ENCODE measurements around the gene ANO5.
"Not testable (repeated sequence)": the region's sequence is repeated elsewhere in the genome, so short reads cannot be mapped to it uniquely, and the experiment has no call there.

The ANO5 gene

DNA sequence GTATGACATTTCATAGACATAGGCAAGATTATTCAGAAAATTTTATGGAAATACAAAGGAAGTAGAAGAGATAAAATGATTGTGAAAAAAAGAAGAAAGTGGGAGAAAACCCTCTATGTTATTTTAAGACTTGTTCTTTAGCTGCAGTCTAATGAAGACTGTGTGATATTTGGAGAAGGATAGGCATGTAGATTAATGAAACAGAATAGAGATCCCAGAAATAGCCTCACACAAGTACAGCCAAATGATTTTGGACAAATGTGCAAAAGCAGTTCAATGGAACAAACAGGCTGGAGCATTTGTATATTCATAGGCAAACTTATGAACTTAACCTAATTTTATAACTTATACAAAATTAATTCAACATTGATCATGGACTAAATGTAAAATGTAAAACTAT, 14.3 kb downstream of the ANO5 start:
- DNase-seq, result no peak

DNA sequence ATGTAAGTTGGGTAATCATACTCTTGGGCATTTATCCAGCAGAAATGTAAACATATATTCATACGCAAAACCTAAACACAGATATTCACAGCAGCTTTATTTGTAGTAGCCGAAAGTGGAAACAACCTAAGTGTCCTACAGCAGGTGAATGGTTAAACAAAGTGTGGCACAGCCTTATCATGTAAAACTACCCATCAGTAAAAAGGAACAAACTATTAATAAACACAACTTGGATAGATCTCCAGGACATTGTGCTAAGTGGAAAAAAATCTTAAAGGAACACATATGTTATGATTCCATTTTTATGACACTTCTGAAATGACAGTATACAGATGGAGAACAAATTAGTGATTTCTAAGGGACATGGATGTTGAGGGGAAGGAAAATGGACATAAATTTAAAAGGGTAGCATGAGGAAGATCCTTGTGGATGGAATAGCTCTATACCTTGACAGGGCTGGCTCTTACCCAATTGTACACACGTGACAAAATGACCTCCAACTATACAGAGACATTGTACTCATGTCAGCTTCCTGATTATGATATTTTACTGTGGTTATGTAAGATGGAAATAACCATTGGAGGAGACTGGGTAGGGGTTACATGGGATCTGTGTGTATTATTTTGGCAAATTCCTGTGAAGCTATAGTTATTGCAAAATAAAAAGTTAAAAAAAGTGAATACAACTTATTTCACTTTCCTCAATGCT, 15.4 kb downstream of the ANO5 start:
- DNase-seq, result no peak

DNA sequence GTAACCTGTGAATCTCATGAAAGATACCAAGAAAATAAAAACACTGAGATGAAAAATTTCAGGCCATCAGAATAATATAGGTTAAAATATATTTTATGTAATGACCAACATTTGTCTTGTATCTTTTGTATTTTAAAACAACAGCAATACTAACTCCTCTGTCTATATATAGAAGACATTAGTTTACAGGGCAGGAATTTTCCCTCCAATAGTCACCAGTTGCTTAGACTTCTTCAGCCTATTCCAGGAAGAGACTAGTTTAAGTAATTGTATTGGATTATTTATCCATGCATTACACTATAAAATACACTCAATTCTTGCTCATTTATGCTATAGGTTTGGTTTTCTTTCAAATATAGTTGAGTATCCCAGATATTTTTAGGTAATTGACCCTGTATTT, 24.1 kb downstream of the ANO5 start:
- no peak for DNase-seq

DNA sequence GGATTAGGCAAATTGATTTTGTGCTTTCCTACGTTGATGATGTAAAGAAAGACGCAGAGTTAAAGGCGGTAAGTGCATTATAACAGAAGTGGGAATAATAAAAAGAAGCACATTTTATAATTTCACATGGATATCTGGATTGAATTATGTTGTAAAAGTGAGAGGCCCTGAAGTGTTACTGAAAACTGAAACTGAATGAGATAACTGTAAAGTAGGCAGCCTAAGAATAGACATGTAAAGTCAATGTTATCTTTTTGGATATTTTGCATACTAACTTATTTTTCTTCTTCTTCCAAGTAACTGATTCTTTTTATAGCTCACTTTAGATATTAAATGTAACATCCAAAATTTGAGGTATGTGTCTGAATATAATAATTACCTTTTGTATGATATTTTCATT, 28.3 kb downstream of the ANO5 start:
- no peak for DNase-seq

DNA sequence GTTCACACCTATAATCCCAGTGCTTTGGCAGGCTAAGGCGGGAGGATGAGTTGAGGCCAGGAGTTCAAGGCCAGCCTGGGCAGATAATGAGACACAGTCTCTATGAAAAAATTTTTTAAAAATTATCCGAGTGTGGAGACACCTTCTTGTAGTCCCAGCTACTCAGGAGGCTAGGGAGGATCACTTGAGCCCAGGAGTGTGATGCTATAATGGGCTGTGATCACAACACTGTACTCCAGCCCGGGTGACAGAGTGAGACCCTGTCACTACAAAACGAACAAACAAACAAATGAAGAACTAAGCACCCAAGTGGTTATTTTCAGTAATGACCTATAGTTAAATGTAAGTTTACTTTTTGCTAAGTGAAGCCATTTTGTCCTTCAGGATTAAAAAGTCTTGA, 32.3 kb downstream of the ANO5 start:
- no peak for DNase-seq

DNA sequence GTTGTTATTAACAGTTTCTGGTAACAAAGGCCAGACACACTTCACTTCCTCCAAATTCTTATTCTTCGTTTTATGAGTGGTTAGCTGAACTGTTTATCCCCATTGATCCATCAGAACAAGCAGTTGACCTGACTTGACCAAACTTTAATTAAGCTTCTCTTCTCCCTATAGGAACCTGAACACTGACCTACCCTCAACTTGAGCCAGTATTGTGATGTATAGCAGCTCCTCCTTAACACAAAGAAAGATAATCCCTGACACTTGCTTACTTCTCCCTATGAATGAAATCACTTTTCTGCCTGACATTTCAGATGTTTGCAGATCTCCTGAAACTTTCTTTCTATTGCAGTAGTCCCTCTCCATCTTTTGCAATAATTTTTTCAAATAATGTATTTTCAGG, 41.9 kb downstream of the ANO5 start:
- DNase-seq, result no peak

DNA sequence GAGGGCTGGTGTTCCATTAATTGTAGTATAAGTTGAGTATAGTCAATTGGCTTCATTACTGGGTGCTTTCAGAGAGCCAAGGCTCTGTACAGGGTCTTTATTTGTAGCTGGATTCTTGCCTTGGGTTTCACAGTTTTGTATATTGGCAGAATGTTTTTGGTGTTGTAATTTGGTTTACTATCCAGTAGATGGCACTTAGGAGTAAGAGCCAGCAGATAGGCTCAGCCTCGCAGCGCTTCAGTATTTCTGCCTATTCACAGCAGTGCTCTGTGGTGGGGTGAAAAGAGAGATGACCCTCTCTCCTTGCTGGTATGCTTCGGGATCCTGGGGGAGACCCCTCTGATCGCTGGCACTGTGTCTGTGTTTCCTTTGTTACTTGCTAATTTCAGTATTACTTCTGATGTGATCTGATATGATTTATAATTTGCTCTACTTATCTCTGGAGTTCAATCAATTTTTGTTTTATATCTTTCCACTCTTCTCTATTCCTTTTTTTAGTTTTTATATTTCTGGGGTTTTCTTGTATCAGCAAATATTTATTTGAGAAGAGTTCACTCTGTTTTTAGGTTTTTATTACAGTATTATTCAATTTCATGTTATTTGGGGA, 52.2 kb downstream of the ANO5 start:
- DNase-seq, result peak; percentile 3

DNA sequence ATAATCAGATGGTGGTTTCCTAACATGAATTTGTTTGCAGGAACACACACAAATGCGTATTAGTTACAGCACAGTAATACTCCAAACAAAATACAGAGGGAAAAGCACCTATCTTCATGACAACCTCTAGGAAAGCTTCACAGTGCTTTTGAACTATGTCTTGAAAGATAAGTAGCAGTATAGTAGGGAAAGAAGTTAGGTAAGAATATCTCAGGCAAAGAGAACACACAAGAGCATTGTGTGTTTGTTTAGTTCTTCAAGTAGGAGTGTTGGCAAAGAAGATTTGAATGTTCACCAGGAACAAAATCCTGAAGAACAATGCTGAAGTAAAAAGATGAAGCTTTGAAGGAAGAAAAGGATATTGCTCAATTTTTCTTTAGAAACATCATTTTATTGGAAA, 54.1 kb downstream of the ANO5 start:
- DNase-seq, result no peak

DNA sequence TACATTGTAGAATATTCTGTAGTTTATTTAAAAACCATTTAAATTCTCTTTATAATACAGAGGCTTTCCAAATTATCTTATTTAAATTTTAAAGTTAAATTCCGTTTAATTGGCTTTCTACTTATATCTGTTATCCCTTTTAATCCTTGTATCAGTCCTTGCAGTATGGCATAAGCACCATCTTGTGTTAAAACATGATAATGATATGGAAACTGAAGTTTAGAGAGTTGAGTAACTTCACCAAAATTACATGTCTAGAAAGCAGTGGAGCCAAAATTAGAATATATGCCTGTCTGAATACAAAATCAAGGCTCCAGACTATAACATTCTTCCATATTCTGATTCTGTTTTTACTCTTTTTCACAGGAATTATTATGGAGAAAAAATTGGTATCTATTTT, 57.0 kb downstream of the ANO5 start:
- no peak for DNase-seq

DNA sequence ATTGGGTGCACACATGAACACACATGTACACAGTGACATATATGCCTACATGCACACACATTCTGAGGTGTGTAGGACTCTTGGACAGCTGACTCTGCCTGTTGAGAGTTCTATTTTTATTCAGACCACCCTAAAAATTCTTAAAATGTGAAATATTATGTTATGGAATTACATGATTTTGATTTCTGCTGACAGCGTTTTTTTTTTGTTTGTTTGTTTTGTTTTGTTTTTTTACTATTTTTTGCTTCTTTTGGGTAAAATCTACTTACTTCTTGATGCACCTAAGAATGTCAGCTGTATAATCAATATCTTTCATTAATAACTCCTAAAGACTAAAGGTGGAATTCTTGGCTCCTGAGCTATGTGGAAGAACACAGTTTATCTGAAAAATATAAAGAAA, 64.0 kb downstream of the ANO5 start:
- no peak for DNase-seq

DNA sequence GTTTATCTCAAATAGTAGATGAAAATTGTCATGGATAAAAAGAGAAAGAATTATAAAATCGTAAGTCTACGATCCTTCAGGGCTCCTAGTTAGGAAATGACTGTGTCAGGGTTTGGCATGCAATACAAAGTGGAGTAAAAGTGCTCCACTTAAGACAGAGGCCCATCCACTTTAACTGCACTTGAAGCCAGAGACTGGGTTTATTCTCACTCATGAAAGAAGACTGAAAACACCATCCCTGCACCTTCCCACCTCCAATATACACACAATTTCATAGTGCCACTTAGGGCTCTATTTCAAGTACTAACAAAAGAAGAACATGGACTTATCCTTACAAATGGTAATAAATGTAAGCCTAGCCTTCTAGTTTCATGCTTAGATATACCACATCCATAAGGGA, 70.7 kb downstream of the ANO5 start:
- DNase-seq, result no peak

DNA sequence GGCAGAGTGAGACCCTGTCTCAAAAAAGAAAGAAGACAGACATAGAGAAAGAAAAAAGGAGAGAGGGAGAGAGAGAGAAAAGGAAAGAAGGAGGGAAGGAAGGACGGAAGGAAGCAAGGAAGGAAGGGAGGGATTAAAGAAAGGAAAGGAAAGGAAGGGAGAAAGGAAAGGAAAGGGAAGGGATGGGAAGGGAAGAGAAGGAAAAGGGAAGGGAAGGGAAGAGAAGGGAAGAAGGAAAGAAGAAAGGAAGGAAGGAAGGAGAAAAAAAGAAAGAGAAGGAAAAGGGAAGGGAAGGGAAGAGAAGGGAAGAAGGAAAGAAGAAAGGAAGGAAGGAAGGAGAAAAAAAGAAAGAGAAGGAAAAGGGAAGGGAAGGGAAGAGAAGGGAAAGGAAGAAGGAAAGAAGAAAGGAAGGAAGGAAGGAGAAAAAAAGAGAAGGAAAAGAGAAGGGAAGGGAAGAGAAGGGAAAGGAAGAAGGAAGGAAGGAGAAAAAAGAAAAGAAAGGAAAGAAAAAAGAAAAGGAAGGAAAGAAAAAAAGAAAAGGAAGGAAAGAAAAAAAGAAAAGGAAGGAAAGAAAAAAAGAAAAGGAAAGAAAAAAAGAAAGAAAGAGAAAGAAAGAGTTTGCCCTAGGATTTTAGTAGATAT, 76.2 kb downstream of the ANO5 start:
- not testable (repeated sequence) for DNase-seq

DNA sequence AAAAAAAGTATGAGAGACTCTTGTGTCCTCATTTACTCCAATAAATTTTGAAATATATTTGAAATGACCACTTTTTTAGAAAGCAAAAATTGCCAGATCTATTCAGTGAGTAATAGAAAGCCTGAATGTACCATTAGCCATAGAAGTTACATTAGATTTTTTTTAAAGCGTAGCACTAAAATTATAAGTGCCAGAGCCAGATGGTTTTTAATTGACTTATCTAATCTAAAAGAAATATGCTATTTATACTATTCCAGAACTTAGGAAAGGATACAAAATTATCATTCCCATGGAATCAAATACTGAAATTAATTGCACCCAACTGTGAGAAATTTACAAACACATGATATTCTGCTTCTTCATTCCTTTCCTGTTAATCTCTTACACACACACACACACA, 80.9 kb downstream of the ANO5 start:
- DNase-seq, result no peak

DNA sequence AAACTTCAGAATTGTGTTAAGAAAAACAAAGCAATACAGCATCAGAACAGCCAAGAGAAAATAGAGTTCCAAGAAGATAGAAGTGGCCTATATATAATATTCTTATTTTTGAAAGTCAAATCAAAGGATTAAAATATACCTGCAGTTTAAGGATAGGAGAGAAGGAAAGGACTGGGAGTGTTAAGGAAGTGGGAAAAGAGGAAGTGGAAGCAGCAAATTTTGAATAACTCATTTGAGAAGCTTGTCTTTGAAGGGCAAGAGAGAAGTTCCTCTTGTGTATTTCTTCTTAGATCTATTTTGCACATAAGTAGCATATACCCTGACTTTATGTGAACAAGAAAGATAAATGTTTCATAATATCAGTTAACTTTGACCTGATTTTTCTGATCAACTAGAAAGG, 82.7 kb downstream of the ANO5 start:
- DNase-seq, result no peak

DNA sequence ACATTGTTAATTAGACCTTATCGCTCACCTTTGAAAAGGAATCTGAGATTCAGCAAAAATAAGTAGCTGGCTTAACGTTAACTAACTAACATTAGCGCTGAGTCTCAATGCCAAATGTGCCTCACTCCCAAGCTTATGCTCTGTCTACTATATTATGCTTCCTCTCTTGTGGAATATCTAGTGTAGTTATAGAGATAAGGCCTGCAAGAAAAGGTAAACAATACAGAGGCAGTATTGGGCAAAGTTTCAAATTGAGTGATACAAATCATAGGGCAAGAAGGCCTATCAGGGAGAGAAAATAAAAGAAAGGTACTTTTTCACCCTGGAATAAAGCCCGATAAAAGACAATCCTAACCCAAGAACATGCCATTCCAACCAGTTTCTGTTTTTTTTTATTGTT, 83.7 kb downstream of the ANO5 start:
- DNase-seq, result no peak

DNA sequence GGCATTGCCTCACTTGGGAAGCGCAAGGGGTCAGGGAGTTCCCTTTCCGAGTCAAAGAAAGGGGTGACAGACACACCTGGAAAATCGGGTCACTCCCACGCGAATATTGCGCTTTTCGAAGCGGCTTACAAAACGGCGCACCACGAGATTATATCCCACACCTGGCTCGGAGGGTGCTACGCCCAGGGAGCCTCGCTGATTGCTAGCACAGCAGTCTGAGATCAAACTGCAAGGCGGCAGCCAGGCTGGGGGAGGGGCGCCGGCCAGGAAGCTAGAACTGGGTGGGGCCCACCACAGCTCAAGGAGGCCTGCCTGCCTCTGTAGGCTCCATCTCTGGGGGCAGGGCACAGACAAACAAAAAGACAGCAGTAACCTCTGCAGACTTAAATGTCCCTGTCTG, 92.1 kb downstream of the ANO5 start:
- not testable (repeated sequence) for DNase-seq

DNA sequence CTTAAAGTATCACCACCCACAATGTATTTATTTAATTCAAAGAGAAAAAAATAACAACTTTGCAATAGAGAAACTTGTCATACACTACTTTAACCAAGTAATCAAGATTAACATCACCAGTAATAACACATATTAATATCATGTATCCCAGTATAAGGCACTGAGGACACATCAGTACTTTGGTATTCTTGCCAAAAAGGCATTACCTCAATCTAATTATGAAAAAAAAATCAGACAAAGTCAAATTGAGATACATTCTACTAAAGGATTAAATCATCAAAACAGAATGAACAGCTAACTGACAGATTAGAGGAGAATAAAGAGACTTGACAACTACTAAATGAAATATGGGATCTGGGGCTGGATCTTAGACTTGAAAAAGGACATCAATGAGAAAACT, 109.5 kb downstream of the ANO5 start:
- no peak for DNase-seq

DNA sequence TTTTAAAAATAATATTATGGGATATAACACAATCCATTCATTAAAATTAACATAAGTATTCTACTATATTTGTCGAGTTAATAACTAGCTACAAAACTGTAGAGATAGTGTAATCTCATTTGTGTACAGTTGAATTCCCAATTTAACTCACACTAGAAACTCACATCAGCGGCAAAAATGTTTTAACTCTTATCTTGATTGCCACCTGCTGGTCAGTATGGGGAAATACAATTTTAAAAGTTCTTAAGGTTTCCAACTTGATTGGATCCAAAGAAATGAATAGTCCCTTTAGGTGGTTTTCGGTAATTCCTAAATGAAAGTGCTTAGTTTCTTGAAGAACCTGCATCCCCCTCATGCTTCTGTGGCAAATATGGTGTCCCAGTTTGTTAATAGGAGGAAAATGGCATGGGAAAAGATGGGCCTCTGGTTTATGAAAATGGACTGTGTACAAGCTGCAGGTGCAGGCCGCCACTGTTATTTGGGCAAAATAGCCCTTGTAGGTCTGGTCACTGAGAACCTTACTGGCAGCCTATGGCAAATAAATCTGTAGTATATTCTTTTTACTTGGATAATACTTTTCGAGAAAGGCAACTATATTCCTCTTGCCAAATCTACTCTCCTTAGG, 111.6 kb downstream of the ANO5 start:
- no peak for DNase-seq

DNA sequence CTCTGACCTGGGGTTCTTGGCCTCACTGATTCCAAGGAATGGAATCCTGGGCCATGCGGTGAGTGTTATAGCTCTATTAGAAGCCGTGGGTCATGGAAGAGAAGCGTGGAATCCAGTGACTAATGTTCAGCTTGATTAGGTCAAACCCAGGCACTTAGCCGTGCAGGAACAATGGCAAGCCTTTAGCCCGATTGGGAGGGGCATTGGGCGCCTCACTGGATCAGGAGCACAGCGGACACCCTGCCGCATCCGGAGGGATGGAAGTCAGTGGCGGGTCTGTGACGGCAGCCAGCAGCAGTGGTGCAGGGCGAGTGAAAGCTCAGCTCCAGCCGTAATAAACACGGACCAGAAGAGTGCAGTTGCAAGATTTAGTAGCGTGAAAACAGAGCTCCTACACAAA, 124.8 kb downstream of the ANO5 start:
- DNase-seq, result no peak

DNA sequence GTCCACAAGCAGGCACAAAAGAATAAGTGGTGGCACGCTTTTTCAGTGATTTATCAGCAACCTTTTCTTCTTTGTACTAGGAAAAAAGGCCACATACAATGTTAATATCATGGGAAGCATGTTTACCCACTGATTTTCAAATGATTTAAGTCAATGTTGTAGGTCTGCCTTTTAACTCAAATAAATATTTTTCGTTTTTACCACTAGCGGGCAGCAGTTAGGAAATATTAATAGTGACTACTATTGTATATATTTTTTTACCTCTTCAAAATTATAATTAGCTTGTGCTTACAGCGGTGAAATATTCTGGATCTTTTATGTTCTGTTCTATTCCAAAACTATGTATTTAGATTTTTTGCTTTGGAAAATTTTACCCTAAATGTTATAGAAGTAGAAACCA, 138.9 kb downstream of the ANO5 start:
- DNase-seq, result no peak

Data from activated CD4-positive, alpha-beta T cell treated with anti-CD3 and anti-CD28 coated beads, Interleukin-2, amount 50 U/mL, for 1 hour (primary cell).